Fibroblast of upper back skin (primary cell): ENCODE measurements around the gene FRMD8.
A peak's percentile ranks its signal among the peaks of the same experiment; 100 is the strongest.

Experiments used
- DNase-seq: peaks from one replicate; pipeline ENCODE4 v3.0.0-alpha.2; 2013

The FRMD8 gene

GRCh38 chr11:65376138-65376713 lies 10.2 kb upstream of the FRMD8 start:
- no peak for DNase-seq

GRCh38 chr11:65377036-65377435 lies 9.4 kb upstream of the FRMD8 start:
- DNase-seq, result no peak

- DNase-seq, result no peak
Measured at GRCh38 chr11:65377777-65378176, 8.7 kb upstream of the FRMD8 start.

- DNase-seq, result no peak
Measured at GRCh38 chr11:65378208-65378927, 8.1 kb upstream of the FRMD8 start.

- DNase-seq, result no peak
Measured at GRCh38 chr11:65378928-65379638, 7.4 kb upstream of the FRMD8 start.

- no peak for DNase-seq
Measured at GRCh38 chr11:65379698-65380459, 6.6 kb upstream of the FRMD8 start.

GRCh38 chr11:65380460-65381119 lies 5.8 kb upstream of the FRMD8 start:
- no peak for DNase-seq

- DNase-seq, result peak; percentile 60
Measured at GRCh38 chr11:65381716-65382032, 4.8 kb upstream of the FRMD8 start.

GRCh38 chr11:65382033-65382803 lies 4.2 kb upstream of the FRMD8 start, which contains the start of gene SLC25A45:
Gene SLC25A45, minus strand, starts transcription at chr11:65382646. Its CDS starts 695 bp downstream, at chr11:65381951.
- peak; percentile 98 for DNase-seq

- DNase-seq, result no peak
Measured at GRCh38 chr11:65382804-65383368, 3.6 kb upstream of the FRMD8 start.

- no peak for DNase-seq
Measured at GRCh38 chr11:65383778-65384177, 2.7 kb upstream of the FRMD8 start.

- no peak for DNase-seq
Measured at GRCh38 chr11:65384301-65384889, 2.0 kb upstream of the FRMD8 start.

GRCh38 chr11:65388731-65389130 lies 2.3 kb downstream of the FRMD8 start:
- DNase-seq, result no peak

GRCh38 chr11:65389294-65389980 lies 3.0 kb downstream of the FRMD8 start:
- no peak for DNase-seq

- DNase-seq, result no peak
Measured at GRCh38 chr11:65390099-65390941, 3.9 kb downstream of the FRMD8 start.

GRCh38 chr11:65390996-65391395 lies 4.6 kb downstream of the FRMD8 start:
- peak; percentile 25 for DNase-seq

GRCh38 chr11:65392186-65392829 lies 5.9 kb downstream of the FRMD8 start:
- no peak for DNase-seq

- no peak for DNase-seq
Measured at GRCh38 chr11:65392899-65393298, 6.5 kb downstream of the FRMD8 start.

- no peak for DNase-seq
Measured at GRCh38 chr11:65393513-65394079, 7.2 kb downstream of the FRMD8 start.
